Pancreas (tissue), 10 donors: Measurements from ENCODE around the gene GORASP1. TPM values are rescaled to one million over a fixed set of nuclear protein-coding genes. Genes with fewer than 3 reads are reported as not detected.

Experiments used
- ATAC-seq, 4 donors: fragments of 200-7000 bp; cut with Tn5 transposase; one replicate each; pipeline versions ENCODE4 v1.8.0 to v1.9.1; 2020; ENCODE audit warnings: mild to moderate bottlenecking in 4 of 4, moderate library complexity in 4 of 4
- DNase-seq, 6 donors: peaks; one replicate each; pipeline ENCODE4 v3.0.0-alpha.2; 2020
- FAIRE-seq: peaks from 2 replicates; lab custom pipeline; 2012; peaks lifted over from hg19 to GRCh38; lab: Jason Lieb, UNC
- H3K27ac ChIP-seq, 4 donors: fragments of 200-600 bp; sonication (generic); 1 replicate in 3 of 4; 2 replicates in 1 of 4; pipeline versions ENCODE4 v1.5.0 to v1.8.0; 2020
- H3K27me3 ChIP-seq, 4 donors: fragments of 200-600 bp; one replicate each; pipeline ENCODE4 v1.8.0; 2021
- H3K36me3 ChIP-seq, 3 donors: fragments of 200-600 bp; sonication (generic) in 1 of 3; one replicate each; pipeline versions ENCODE4 v1.5.0 to v1.8.0; 2020 to 2021
- H3K4me1 ChIP-seq, 3 donors: fragments of 200-600 bp; one replicate each; pipeline ENCODE4 v1.8.0; 2021
- H3K4me3 ChIP-seq, 4 donors: fragments of 200-600 bp; sonication (generic) in 2 of 4; one replicate each; pipeline versions ENCODE4 v1.5.0 to v1.8.0; 2020 to 2021
- H3K9me3 ChIP-seq, 4 donors: fragments of 200-600 bp; one replicate each; pipeline ENCODE4 v1.8.0; 2021
- WGBS, 2 donors: extraction: QIAGEN DNeasy Blood & Tissue Kit; methylation state at CpG; one replicate each; pipeline ENCODE4 v1.1.7; 2013; 5-methylcytosine and 5-hydroxymethylcytosine counted together
- intact Hi-C, 3 donors: fragments of 100-400 bp; cut with DNase I; formaldehyde crosslinking; loops; one replicate each; pipeline versions ENCODE4 v1.11.1 to v1.14.2; 2022
- polyA plus RNA-seq, 2 donors: library from polyadenylated mRNA; stranded (reverse); fragments of 200-250 nt; gene quantifications; one replicate each; pipeline ENCODE4 v1.2.3, GENCODE V29; 2013
- total RNA-seq, 6 donors: library from RNA; stranded (reverse); fragmentation: NEBNext Ultra II Directional in 4 of 6; extraction: Animal tissue kit (Norgen Biotek cat#: 25700) in 4 of 6; gene quantifications; one replicate each; pipeline versions ENCODE4 v1.2.1 to v1.2.4, GENCODE V29; 2021 to 2023
- TF ChIP-seq, protein P1 (sequence below), 4 donors: fragments of 200-600 bp; sonication (generic) in 3 of 4; IDR thresholded peaks; one replicate each; pipeline versions ENCODE4 v1.5.0 to v1.8.0; 2021; ENCODE audit warnings: antibody characterized with exemption in 4 of 4
- donor health status: healthy with polysubstance abuse.
- donor health status: DM: no; HTN: no; CAD: no; lungs with moderate emphysema.
- donor health status: DM: no; HTN: no; CAD: no.
- donor health status: control.
- donor health status: control.
- donor health status: Bipolar disorder and iron deficiency.
- donor health status: DM: yes; HTN: yes; CAD: no.
- donor health status: DM: no; HTN: no; CAD: no.
- donor health status: DM: no; HTN: no; CAD: no.
- donor health status: DM: yes; HTN: yes; CAD: no.

Gene GORASP1
- total and polyA plus RNA-seq, 8 donors = 25.9 to 79.6 (median 34.3) TPM

DNA sequence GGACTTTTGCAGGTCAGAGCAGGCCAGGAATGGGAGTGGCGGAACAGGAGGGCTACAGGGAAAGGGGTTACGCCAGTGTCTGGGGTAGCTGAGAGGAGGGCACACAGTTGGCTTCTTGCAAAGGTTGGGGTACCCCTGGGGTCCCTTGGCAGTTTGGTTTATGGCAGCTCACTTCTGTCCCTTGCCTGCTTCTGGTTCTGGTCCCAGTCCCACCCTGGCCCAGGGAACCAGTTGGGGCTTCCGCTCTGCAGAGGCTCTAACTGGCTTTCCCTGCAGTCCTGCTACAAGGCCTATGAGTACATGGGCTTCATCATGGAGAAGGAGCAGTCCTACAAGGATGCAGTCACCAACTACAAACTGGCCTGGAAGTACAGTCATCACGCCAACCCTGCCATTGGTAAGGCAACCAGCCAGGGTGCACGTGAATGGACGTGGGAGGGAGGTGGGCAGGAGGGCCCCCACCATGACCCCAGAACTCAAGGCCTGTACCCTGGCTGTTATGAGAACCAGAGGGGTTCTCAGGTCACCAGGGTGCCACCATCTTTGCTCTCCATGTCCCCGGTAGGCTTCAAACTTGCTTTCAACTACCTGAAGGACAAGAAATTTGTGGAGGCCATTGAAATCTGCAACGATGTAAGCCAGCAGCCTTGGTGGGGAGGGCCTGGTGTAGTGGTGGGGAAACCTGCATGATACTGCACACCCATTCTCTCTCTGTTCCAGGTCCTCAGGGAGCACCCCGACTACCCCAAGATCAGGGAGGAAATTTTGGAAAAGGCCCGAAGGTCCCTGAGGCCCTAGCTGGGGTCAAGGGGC lies 30.8 kb upstream of the GORASP1 start:
- FAIRE-seq (no peak), ATAC-seq (no peak), DNase-seq (no peak)
- H3K4me1 ChIP-seq = peaks cover 28 to 30% (median 30%) of the 10 kb centered on the region in 3 donors
- 90 to 94% methylated on average over 10 of the region's 10 CpGs for WGBS, 2 donors
- intact Hi-C loops = no loop called here
- H3K27ac ChIP-seq = peak overlapping the region in 1 of 4 donors; percentile 2
- peaks cover 5 to 10% (median 7%) of the 10 kb centered on the region in 3 donors for H3K36me3 ChIP-seq
- TF ChIP-seq, protein P1, sequence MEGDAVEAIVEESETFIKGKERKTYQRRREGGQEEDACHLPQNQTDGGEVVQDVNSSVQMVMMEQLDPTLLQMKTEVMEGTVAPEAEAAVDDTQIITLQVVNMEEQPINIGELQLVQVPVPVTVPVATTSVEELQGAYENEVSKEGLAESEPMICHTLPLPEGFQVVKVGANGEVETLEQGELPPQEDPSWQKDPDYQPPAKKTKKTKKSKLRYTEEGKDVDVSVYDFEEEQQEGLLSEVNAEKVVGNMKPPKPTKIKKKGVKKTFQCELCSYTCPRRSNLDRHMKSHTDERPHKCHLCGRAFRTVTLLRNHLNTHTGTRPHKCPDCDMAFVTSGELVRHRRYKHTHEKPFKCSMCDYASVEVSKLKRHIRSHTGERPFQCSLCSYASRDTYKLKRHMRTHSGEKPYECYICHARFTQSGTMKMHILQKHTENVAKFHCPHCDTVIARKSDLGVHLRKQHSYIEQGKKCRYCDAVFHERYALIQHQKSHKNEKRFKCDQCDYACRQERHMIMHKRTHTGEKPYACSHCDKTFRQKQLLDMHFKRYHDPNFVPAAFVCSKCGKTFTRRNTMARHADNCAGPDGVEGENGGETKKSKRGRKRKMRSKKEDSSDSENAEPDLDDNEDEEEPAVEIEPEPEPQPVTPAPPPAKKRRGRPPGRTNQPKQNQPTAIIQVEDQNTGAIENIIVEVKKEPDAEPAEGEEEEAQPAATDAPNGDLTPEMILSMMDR (IDR thresholded peaks at IDR 0.05) = no peak
- H3K9me3 ChIP-seq = no peaks in the 10 kb centered on the region
- no peak overlapping the region for H3K4me3 ChIP-seq
- no peaks in the 10 kb centered on the region for H3K27me3 ChIP-seq

DNA sequence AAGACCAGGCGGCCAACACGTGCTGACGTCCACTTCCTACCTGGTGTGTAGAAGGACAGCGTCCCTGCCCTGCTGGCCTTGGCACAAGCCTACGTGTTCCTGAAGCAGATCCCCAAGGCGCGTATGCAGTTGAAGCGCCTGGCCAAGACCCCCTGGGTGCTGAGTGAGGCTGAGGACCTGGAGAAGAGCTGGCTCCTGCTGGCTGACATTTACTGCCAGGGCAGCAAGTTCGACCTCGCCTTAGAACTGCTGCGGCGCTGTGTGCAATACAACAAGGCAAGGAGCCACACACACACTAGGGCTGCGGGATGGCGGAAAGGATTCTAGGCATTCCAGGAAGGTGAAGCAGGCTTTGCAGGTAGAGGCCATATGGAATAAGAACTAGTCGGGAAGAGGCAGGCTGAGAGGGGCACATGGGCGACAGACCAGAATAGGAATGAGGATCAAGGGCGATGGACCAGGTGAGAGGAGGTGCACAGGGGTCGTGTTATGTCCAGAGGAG lies 30.1 kb upstream of the GORASP1 start:
- intact Hi-C loops = no loop called here
- H3K4me3 ChIP-seq = no peak overlapping the region
- H3K27ac ChIP-seq = no peak overlapping the region
- H3K36me3 ChIP-seq = peaks cover 0 to 3% (median 0%) of the 10 kb centered on the region in 3 donors
- ATAC-seq = no peak
- TF ChIP-seq, protein P1 (IDR thresholded peaks at IDR 0.05) = no peak
- no peak for FAIRE-seq
- H3K4me1 ChIP-seq = peaks cover 21 to 24% (median 23%) of the 10 kb centered on the region in 3 donors
- no peak for DNase-seq
- H3K27me3 ChIP-seq = no peaks in the 10 kb centered on the region
- no peaks in the 10 kb centered on the region for H3K9me3 ChIP-seq
- 93% methylated on average over 17 to 18 of the region's 18 CpGs for WGBS, 2 donors

DNA sequence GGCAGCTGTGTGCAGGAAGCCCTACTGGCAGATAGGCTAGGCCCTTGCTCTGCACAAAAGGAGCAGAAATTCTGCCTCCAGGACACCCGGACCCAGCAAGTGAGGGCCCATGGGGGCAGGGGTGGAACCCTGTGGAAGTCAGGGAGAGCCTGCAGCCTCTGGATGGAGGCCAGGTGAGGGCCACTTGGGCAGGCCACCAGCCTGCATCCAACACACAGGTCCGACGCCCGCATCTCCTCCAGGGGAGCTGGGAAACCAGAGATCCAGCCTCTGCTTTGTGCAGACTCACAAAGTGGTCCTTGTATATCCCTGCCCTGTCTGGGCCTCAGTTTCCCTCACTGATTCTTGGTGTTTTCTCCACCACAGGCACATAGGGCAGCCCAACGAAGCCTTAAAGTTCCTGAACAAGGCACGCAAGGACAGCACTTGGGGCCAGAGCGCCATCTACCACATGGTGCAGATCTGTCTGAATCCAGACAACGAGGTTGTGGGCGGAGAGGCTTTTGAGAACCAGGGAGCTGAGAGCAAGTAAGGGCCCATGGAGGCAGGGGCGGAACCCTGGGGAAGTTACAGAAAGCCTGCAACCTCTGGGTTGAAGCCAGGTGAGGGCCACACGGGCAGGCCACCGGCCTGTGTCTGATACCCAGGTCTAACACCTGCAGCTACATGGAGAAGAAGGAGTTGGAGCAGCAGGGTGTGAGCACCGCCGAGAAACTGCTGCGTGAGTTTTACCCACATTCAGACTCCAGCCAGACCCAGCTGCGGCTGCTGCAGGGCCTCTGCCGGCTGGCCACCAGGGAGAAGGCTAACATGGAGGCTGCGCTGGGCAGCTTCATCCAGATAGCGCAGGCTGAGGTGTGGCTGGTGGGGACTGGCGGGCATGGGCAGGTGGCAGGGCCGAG lies 29.4 kb upstream of the GORASP1 start:
- intact Hi-C loops = no loop called here
- 89% methylated on average over 21 of the region's 21 CpGs for WGBS, 2 donors
- Histone ChIP-seq H3K27ac (no peak overlapping the region), H3K36me3 (no peaks in the 10 kb centered on the region), H3K27me3 (no peaks in the 10 kb centered on the region), H3K4me1 (peaks cover 14 to 17% (median 16%) of the 10 kb centered on the region in 3 donors), H3K4me3 (no peak overlapping the region), H3K9me3 (no peaks in the 10 kb centered on the region)
- TF ChIP-seq, protein P1 (IDR thresholded peaks at IDR 0.05) = no peak
- DNase-seq (peak in 2 of 6 donors; percentile 41 to 53), ATAC-seq (no peak), FAIRE-seq (no peak)

DNA sequence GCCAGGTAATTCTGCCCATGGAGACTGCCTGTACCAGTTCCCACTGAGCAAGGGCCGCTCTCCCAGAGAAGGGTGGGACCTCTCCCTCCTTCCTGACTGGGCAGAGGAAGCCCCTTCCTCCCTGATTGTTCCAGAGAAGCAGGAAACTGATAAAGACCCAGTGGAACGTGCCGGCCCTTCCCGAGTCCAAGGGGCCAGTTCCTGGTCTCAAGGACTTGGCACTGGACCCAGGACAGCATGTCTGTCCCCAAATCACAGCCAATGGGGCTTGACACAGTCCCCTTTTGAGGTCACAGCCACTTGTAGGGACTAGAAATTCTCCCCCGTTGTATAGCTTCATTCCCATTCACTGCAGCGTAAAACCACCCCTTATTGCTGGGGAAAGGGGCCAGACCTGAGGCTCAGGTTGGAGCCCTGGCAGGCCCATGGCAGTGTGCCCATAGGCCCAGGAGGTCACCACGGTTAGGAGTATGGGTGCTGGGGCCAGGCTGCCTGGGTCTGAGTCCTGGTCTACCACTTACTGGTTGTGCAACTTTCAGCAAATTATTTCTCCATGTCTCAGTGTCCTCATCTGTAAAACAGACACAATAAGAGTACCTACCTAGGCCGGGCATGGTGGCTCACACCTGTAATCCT lies 27.9 kb upstream of the GORASP1 start:
- H3K27me3 ChIP-seq = no peaks in the 10 kb centered on the region
- TF ChIP-seq, protein P1 (IDR thresholded peaks at IDR 0.05) = no peak
- intact Hi-C loops = no loop called here
- no peak for FAIRE-seq
- 56 to 57% methylated on average over 8 of the region's 8 CpGs for WGBS, 2 donors
- peaks cover 0 to 4% (median under 1%) of the 10 kb centered on the region in 3 donors for H3K4me1 ChIP-seq
- H3K36me3 ChIP-seq = no peaks in the 10 kb centered on the region
- ATAC-seq = no peak
- no peaks in the 10 kb centered on the region for H3K9me3 ChIP-seq
- peak in 2 of 6 donors; percentile 38 to 42 for DNase-seq
- no peak overlapping the region for H3K4me3 ChIP-seq
- no peak overlapping the region for H3K27ac ChIP-seq
